HepG2 (cell line): ENCODE data around the gene FGD4. TPM values are rescaled to one million over a fixed set of nuclear protein-coding genes. Genes with fewer than 3 reads are reported as not detected.

Experiments used
- ATAC-seq: fragments of 200-7000 bp; cut with Tn5 transposase; 3 replicates; pipeline ENCODE4 v1.9.1; 2020; ENCODE audit warnings: mild to moderate bottlenecking, moderate library complexity
- BruUV-seq: library from RNA; stranded (reverse); fragments of 400-500 nt; replicated peaks from 2 replicates; lab custom pipeline; 2021; lab: Mats Ljungman, UMichigan
- CTCF ChIA-PET: fragments of 300-600 bp; formaldehyde crosslinking; extraction: SDS; loops from one replicate; lab custom pipeline; 2021; ENCODE audit warnings: low total read pairs, inconsistent platforms, low intra/inter-chr PET ratio; lab: Yijun Ruan, JAX
- POLR2A ChIA-PET: fragments of 350-600 bp; sonication (Branson Sonifier 250); formaldehyde crosslinking; loops from one replicate; lab custom pipeline; 2020; ENCODE audit warnings: antibody characterized with exemption, inconsistent platforms; lab: Yijun Ruan, JAX
- DNase-seq: peaks from one replicate; pipeline ENCODE4 v3.0.0-alpha.2; 2015; ENCODE audit warnings: low spot score
- FAIRE-seq: peaks from 3 replicates; lab custom pipeline; 2011; peaks lifted over from hg19 to GRCh38; lab: Jason Lieb, UNC
- H2AFZ ChIP-seq: one replicate; pipeline ENCODE4 v1.6.1; 2011; ENCODE audit warnings: low read length, inconsistent platforms
- H3K27ac ChIP-seq: fragments of 300-600 bp; 3 replicates; pipeline ENCODE4 v1.8.0; 2011; ENCODE audit warnings: mixed run types, mild to moderate bottlenecking, mixed read lengths, low read length, inconsistent platforms; ENCODE audit not compliant: insufficient read depth; ENCODE audit errors: extremely low read length
- H3K27me3 ChIP-seq, 2 experiments: fragments of 200-600 bp in 1 of 2; 2 replicates in 1 of 2; 3 replicates in 1 of 2; pipeline versions ENCODE4 v1.6.0 to v1.8.0; 2011; ENCODE audit warnings: low read length in 2 of 2, mild to moderate bottlenecking in 2 of 2, moderate library complexity in 2 of 2, inconsistent platforms in 1 of 2; ENCODE audit not compliant: insufficient read depth in 2 of 2, control insufficient read depth in 1 of 2
- H3K36me3 ChIP-seq, 2 experiments: fragments of 200-600 bp in 1 of 2; replicated peaks in 1 of 2; 2 replicates in 1 of 2; 3 replicates in 1 of 2; pipeline versions ENCODE4 v1.5.1 to v1.8.0; 2011; ENCODE audit warnings: low read length in 2 of 2, inconsistent platforms in 1 of 2; ENCODE audit not compliant: insufficient read depth in 2 of 2, control insufficient read depth in 1 of 2
- H3K4me1 ChIP-seq: 2 replicates; pipeline ENCODE4 v1.5.1; 2012; ENCODE audit warnings: low read length, inconsistent platforms; ENCODE audit not compliant: insufficient read depth
- H3K4me2 ChIP-seq: 2 replicates; pipeline ENCODE4 v1.6.0; 2011; ENCODE audit warnings: low read depth, low read length, inconsistent platforms
- H3K4me3 ChIP-seq, 3 experiments: fragments of 200-600 bp in 1 of 3; sonication (generic), shearing (Covaris generic) in 1 of 3; replicated peaks in 1 of 3; 2 replicates each; pipeline ENCODE4 v1.5.1; 2011 to 2016; ENCODE audit warnings: low read length in 3 of 3, inconsistent platforms in 2 of 3, low read depth in 2 of 3, mild to moderate bottlenecking in 2 of 3, control low read depth in 1 of 3, mixed read lengths in 1 of 3; ENCODE audit not compliant: insufficient read depth in 1 of 3
- H3K79me2 ChIP-seq: one replicate; pipeline ENCODE4 v1.6.1; 2011; ENCODE audit warnings: low read length, inconsistent platforms; ENCODE audit not compliant: insufficient read depth
- H3K9ac ChIP-seq: 2 replicates; pipeline ENCODE4 v1.6.0; 2011; ENCODE audit warnings: mild to moderate bottlenecking, low read depth, low read length, inconsistent platforms; ENCODE audit not compliant: insufficient read depth
- H3K9me3 ChIP-seq: 2 replicates; pipeline ENCODE4 v1.5.1; 2012; ENCODE audit warnings: mild to moderate bottlenecking, low read length
- H4K20me1 ChIP-seq: 2 replicates; pipeline ENCODE4 v1.6.0; 2011; ENCODE audit warnings: inconsistent platforms, mild to moderate bottlenecking, low read length, moderate library complexity; ENCODE audit not compliant: insufficient read depth
- NCOR1 ChIP-seq: fragments of 200-600 bp; sonication (generic); IDR thresholded peaks from 2 replicates; pipeline ENCODE4 v1.7.0; 2017; ENCODE audit warnings: antibody characterized with exemption, low read length, borderline replicate concordance
- ZMAT3 ChIP-seq: sonication (generic); formaldehyde crosslinking; conservative IDR thresholded peaks from 2 replicates; pipeline ENCODE4 v1.7.0; 2021; ENCODE audit warnings: missing genetic modification reagents
- WGBS: methylation state at CpG from one replicate; pipeline ENCODE4 v1.1.6; 2017; ENCODE audit warnings: low lambda C conversion rate; 5-methylcytosine and 5-hydroxymethylcytosine counted together
- in situ Hi-C: cut with HindIII; loops from 2 replicates; pipeline ENCODE4 v1.10.0; 2017; ENCODE audit warnings: low pct_unique_long_range_greater_than_20kb; ENCODE audit not compliant: extremely low pct_ligation_motif_present
- intact Hi-C: fragments of 100-400 bp; cut with micrococcal nuclease; formaldehyde crosslinking; loops from one replicate; pipeline ENCODE4 v1.10.0; 2022; ENCODE audit not compliant: unreplicated experiment
- polyA plus RNA-seq, 8 experiments: library from polyadenylated mRNA; depleted of rRNA in 3 of 8; stranded (reverse) in 7 of 8; unstranded in 1 of 8; fragments of >200 nt; fragmentation: Illumina TruSeq in 4 of 8; extraction: Trizol in 4 of 8; gene quantifications; 2 replicates each; pipeline versions ENCODE4 v1.2.1 to v1.2.3, GENCODE V29; 2011 to 2016; ENCODE audit warnings: low read depth in 4 of 8, missing spikeins in 1 of 8, mixed read lengths in 1 of 8; ENCODE audit not compliant: insufficient read depth in 1 of 8
- total RNA-seq, 5 experiments: library from RNA; depleted of rRNA; stranded (reverse); fragments of >200 nt; fragmentation: Illumina TruSeq; extraction: Trizol; gene quantifications; 2 replicates each; pipeline ENCODE4 v1.2.3, GENCODE V29; 2016; ENCODE audit warnings: low read depth in 1 of 5
- TF ChIP-seq, protein P1 (sequence below): sonication (generic); formaldehyde crosslinking; IDR thresholded peaks from 2 replicates; pipeline ENCODE4 v1.4.0; 2020; ENCODE audit warnings: missing genetic modification reagents, borderline replicate concordance
- TF ChIP-seq, protein P2 (sequence below): IDR thresholded peaks from 2 replicates; pipeline ENCODE4 v1.6.1; 2016; ENCODE audit warnings: missing compliant biosample characterization, missing genetic modification reagents, borderline replicate concordance

FGD4 gene
- total and polyA plus RNA-seq, 2 of the 13 experiments (the other 11 are each of a cell fraction or from before 2014, with no cell fraction given) = 4.6 to 6.6 TPM

DNA sequence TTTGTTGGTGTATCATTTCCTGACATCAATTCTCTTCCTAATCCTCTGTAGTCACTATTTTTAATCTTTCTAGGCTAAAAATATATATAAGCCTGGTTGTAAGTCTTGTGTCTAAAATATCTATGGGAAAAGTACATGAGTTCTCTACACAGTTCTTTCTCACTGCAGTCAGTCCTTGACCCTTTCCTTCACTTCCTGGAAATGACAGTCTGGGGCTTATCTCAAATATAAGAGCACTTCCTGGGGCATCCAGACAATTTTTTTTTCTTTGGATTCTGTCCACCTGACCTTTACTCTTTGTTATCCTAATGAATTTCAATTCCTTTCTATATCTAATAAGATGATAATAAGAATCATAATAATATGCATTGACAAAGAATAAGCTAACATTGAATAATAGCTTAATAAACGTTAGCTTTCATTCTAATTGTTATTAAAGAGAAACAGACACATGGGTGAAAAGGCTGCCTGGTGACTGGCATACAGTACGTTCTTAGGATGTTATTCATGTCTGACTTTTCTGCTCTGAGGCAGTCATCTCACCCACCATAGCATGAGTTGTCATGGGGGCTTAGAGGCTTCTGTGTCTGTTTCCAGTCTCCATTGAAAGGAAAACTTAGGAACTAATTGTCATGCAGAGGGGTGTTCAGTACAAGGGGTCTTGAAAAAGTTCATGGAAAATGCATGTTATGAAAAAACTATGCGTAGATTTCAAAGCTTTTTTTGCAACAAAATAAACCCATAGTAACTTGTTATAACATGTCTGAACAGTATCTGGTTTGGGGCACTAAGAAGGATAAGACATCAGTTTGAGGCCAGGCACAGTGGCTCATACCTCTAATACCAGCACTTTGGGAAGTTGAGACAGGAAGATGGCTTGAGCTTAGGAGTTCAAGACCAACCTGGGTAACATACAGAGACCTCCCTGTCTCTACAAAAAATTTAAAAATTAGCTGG lies 213.6 kb downstream of the FGD4 start:
- BruUV-seq = no TSS peak
- WGBS = 97% methylated on average over 3 of the region's 3 CpGs
- DNase-seq = no peak
- in situ Hi-C loops (no loop called here), intact Hi-C loops (no loop called here)
- peaks cover 13% of the 10 kb centered on the region for H3K4me1 ChIP-seq
- no peak overlapping the region for H3K4me2 ChIP-seq
- no peak for ATAC-seq
- POLR2A ChIA-PET = no interaction called here
- no peaks in the 10 kb centered on the region for H3K27me3 ChIP-seq
- no peak for FAIRE-seq
- no peak overlapping the region for H2AFZ ChIP-seq
- TF ChIP-seq ZMAT3 (no peak), NCOR1 (no peak)
- TF ChIP-seq, protein P1, sequence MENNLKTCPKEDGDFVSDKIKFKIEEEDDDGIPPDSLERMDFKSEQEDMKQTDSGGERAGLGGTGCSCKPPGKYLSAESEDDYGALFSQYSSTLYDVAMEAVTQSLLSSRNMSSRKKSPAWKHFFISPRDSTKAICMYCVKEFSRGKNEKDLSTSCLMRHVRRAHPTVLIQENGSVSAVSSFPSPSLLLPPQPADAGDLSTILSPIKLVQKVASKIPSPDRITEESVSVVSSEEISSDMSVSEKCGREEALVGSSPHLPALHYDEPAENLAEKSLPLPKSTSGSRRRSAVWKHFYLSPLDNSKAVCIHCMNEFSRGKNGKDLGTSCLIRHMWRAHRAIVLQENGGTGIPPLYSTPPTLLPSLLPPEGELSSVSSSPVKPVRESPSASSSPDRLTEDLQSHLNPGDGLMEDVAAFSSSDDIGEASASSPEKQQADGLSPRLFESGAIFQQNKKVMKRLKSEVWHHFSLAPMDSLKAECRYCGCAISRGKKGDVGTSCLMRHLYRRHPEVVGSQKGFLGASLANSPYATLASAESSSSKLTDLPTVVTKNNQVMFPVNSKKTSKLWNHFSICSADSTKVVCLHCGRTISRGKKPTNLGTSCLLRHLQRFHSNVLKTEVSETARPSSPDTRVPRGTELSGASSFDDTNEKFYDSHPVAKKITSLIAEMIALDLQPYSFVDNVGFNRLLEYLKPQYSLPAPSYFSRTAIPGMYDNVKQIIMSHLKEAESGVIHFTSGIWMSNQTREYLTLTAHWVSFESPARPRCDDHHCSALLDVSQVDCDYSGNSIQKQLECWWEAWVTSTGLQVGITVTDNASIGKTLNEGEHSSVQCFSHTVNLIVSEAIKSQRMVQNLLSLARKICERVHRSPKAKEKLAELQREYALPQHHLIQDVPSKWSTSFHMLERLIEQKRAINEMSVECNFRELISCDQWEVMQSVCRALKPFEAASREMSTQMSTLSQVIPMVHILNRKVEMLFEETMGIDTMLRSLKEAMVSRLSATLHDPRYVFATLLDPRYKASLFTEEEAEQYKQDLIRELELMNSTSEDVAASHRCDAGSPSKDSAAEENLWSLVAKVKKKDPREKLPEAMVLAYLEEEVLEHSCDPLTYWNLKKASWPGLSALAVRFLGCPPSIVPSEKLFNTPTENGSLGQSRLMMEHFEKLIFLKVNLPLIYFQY (CRISPR knock-in tag) = no peak
- TF ChIP-seq, protein P2, sequence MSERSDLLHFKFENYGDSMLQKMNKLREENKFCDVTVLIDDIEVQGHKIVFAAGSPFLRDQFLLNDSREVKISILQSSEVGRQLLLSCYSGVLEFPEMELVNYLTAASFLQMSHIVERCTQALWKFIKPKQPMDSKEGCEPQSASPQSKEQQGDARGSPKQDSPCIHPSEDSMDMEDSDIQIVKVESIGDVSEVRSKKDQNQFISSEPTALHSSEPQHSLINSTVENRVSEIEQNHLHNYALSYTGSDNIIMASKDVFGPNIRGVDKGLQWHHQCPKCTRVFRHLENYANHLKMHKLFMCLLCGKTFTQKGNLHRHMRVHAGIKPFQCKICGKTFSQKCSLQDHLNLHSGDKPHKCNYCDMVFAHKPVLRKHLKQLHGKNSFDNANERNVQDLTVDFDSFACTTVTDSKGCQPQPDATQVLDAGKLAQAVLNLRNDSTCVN = no peak
- no peaks in the 10 kb centered on the region for H3K9me3 ChIP-seq
- no peaks in the 10 kb centered on the region for H3K79me2 ChIP-seq
- no peaks in the 10 kb centered on the region for H4K20me1 ChIP-seq
- CTCF ChIA-PET = no interaction called here
- no peak overlapping the region for H3K4me3 ChIP-seq
- peaks cover 9 to 36% of the 10 kb centered on the region in 2 experiments for H3K36me3 ChIP-seq
- H3K27ac ChIP-seq = no peak overlapping the region
- no peak overlapping the region for H3K9ac ChIP-seq
